GM10847 (cell line): ENCODE measurements around the gene ZNF609.

Experiments used
- POLR2A ChIP-seq: IDR thresholded peaks from 2 replicates; pipeline ENCODE4 v1.6.1; 2011; ENCODE audit not compliant: insufficient read length; ENCODE audit errors: extremely low read depth

Gene ZNF609

GRCh38 chr15:64647367-64647766, 187.0 kb downstream of the ZNF609 start:
- TF ChIP-seq POLR2A: no peak

DNA sequence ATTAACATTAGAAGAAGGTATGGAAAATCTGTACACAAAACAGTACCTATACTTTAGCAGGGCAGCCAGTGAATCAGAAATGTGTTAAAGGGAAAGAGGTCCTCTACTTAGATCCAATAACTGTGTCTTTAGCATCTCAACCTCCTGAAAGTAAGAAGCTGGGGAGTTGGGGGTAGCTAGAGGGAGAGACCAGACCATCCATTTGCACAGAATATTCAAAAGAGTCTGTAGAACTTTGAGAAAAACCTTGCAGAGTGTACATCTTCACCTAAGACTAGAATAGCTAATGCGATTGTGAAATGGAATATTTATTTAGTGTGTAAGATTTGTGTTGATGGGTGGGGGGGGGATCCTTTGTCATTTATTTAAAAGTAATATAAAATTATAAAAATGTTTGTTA, 190.2 kb downstream of the ZNF609 start:
- no peak for TF ChIP-seq POLR2A

DNA sequence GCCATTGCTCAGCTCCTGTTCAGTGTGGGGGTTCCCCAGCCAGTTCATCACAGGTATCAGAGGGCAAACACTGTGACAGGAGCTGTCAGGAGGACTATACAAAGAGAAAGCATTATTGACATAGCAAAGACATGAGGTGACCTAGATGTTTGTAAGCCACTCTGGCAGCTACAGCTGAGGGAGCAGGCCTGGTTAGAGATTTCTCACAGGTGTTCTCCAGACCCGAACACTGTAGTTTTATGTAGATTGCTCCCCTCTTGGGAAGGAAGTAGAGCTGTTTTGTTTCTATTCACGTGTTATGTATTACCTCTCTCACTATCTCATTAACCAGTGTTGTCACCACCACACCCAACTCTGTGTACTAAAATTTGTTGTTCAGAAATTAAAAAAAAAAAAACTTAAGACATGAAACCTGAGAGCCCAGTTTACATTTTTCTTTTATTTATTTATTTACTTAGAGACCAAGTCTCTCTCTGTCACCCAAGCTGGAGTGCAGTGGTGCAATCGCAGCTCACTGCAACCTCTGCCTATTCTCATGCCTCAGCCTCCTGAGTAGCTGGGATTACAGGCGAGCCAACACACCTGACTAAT, 191.3 kb downstream of the ZNF609 start:
- TF ChIP-seq POLR2A: no peak

- no peak for TF ChIP-seq POLR2A
Measured at GRCh38 chr15:64653757-64654156, 193.4 kb downstream of the ZNF609 start.

GRCh38 chr15:64656508-64656907, 196.1 kb downstream of the ZNF609 start:
- TF ChIP-seq POLR2A: no peak

DNA sequence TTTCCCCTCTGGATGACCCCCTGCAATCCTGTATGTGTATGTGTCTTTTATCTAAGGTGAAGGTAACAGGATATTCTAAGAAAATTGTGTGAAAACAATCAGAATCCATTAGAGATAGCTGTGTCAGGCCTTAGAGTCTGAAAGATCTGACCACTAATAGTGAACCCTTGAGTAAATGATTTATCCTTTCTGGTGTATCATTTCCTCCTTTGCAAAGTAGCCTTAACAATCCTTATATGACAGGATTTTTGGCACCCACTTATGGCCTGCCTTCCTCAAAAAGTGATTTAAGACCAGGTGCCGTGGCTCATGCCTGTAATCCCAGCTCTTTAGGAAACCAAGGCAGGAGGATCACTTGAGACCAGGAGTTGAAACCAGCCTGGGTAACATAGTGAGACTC, 204.8 kb downstream of the ZNF609 start:
- TF ChIP-seq POLR2A: no peak

GRCh38 chr15:64667736-64668161, 207.4 kb downstream of the ZNF609 start:
- TF ChIP-seq POLR2A: no peak

- TF ChIP-seq POLR2A: no peak
Measured at GRCh38 chr15:64673866-64674265, 213.5 kb downstream of the ZNF609 start.

- TF ChIP-seq POLR2A: no peak
Measured at GRCh38 chr15:64678126-64678819, 217.9 kb downstream of the ZNF609 start.

DNA sequence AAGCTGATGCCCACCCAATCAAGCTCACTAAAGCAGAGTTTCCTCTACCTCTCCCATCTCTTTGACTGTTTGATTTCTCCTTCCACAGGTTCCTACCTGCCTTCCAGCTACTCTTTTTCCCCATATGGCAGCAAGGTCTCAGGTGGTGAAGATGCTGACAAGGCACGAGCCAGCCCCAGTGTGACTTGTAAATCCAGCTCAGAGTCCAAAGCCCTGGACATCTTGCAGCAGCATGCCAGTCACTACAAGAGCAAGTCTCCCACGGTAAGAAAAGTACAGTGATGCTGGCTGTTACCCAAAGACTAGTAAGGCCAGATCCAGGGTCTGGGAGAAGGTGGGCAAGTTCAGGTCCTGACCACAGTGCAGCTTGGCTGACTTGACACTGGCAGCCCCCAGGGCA, 219.7 kb downstream of the ZNF609 start:
- no peak for TF ChIP-seq POLR2A

GRCh38 chr15:64681424-64682024, 221.1 kb downstream of the ZNF609 start:
- TF ChIP-seq POLR2A: no peak

GRCh38 chr15:64682255-64682654, 221.9 kb downstream of the ZNF609 start:
- TF ChIP-seq POLR2A: no peak

GRCh38 chr15:64683378-64683777, 223.0 kb downstream of the ZNF609 start:
- TF ChIP-seq POLR2A: no peak

DNA sequence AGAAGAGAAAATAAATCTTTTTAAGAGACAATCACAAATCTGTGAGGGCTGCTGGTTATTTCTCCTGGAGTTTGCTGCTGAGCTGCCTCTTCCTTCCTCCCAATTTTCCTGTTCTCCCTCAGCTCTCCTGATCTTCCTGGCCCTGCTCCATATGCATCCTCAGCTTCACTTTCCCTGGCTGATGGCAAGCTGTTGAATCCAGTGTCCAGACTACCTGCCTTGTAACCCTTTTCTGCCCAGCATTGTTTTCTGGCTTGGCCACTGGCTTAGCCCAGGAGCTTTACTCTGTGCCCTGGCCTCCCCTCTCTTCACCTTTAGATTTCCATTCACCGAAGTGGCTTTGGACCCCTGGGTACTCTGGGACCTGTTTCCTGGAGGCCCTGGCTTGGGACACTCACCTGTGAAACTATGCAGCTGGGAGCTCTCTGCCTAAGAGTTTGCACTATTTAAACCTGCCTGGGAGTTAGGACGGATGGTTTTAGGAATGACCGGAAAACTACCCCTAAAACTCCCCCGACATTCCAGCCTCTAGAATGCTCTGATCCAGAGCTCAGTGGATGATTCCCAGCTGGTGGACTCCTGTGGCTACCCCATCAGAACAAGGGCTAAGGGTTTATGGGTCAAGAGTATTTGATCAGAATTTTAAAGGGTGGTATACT, 225.0 kb downstream of the ZNF609 start:
- TF ChIP-seq POLR2A: no peak

DNA sequence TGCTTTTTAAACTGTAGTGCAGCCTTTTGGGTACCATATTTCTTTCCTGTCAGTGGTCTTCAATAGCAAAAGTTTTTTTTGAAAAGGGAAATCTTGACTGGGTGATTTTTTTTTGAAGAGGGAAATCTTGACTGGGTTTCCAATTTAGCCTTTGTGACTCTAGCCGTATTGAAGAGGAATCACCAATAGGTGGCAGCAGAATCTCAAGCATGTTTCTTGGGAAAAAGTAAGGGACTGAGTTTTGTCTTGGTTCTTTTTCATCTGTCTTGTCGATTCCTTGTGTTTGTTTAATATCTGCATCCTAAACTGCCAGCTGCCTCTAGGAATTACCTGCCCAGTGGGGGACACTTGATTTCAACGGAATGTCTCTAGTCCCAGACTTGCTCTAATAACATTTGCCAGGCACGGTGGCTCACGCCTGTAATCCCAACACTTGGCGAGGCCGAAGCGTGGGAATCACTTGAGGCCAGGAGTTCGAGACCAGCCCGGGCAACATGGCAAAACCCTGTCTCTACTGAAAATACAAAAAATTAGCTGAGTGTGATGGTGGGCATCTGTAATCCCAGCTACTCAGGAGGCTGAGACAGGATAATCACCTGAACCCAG, 225.9 kb downstream of the ZNF609 start:
- TF ChIP-seq POLR2A: no peak

- TF ChIP-seq POLR2A: no peak
Measured at GRCh38 chr15:64687172-64687571, 226.8 kb downstream of the ZNF609 start.

DNA sequence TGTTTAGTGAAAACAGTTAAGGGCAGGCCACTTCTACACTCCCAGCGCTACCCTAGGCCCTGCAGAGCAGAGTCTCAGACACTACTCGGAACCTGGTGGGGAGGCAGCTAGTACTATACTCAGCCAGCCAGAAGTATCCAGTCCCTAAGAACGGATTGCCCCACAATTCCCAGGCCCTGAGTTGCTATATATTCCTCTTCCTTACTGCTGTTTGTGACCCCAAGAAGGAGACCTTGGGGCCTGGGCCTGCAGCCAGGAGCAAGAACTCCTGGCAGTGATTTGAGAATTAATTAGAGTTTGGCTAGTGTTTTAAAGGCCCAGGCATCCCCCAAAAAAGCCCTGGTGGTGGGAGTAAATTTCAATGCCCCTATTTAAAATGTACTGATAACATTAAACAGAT, 227.3 kb downstream of the ZNF609 start:
- TF ChIP-seq POLR2A: no peak
